ENCODE results near the gene FREM2. TPM values are rescaled to one million over a fixed set of nuclear protein-coding genes. Genes with fewer than 3 reads are reported as not detected.

FREM2 gene

GRCh38 chr13:38922170-38922569 lies 235.3 kb downstream of the FREM2 start:
- H2BK5ac ChIP-seq (ENCODE audit: low read depth, low read length, poor library complexity, severe bottlenecking), result no peak overlapping the region
- no peaks in the 10 kb centered on the region for H3K79me1 ChIP-seq (replicated peaks; ENCODE audit: low read length, poor library complexity, severe bottlenecking)
- no peak overlapping the region for H3K23ac ChIP-seq (ENCODE audit: low read length in 2 of 2)
- H3K9ac ChIP-seq (ENCODE audit: low read length), result no peak overlapping the region
- H3K18ac ChIP-seq (ENCODE audit: low read depth in 1 of 2, low read length in 2 of 2), result no peak overlapping the region
- no peak overlapping the region for H3K14ac ChIP-seq (ENCODE audit: low read length in 2 of 2)
- no peak overlapping the region for H3K27ac ChIP-seq (ENCODE audit: low read length, poor library complexity, severe bottlenecking)
- peaks cover 4% of the 10 kb centered on the region for H3K9me3 ChIP-seq (ENCODE audit: control insufficient read depth, low read length)
- H2BK120ac ChIP-seq (ENCODE audit: low read depth, low read length), result no peak overlapping the region
- no peak overlapping the region for H4K8ac ChIP-seq (ENCODE audit: low read length)
- no peak overlapping the region for H4K91ac ChIP-seq (ENCODE audit: low read length)
- H3K36me3 ChIP-seq (ENCODE audit: control insufficient read depth in 1 of 2, insufficient read depth in 2 of 2, low read depth in 1 of 2, low read length in 2 of 2), result no peaks in the 10 kb centered on the region
- DNase-seq, result no peak
- WGBS, result 100% methylated on average over 1 of the region's 1 CpG
- no peak overlapping the region for H2BK15ac ChIP-seq (ENCODE audit: low read depth, poor library complexity, severe bottlenecking)
- no peak overlapping the region for H3K4ac ChIP-seq (ENCODE audit: low read depth in 1 of 2, low read length in 2 of 2)
- no peak overlapping the region for H2AFZ ChIP-seq (ENCODE audit: low read depth, low read length)
- no peak overlapping the region for H3K4me3 ChIP-seq (ENCODE audit: insufficient read depth in 1 of 2, low read depth in 1 of 2, low read length in 2 of 2)
- no peak overlapping the region for H3K4me2 ChIP-seq (ENCODE audit: low read length, poor library complexity, severe bottlenecking)
- H3K27me3 ChIP-seq (ENCODE audit: control insufficient read depth in 1 of 2, insufficient read depth in 1 of 2, low read length in 2 of 2), result no peaks in the 10 kb centered on the region
- no peak overlapping the region for H2AK5ac ChIP-seq (ENCODE audit: low read length, severe bottlenecking)
- no peak overlapping the region for H2BK12ac ChIP-seq (ENCODE audit: low read length in 2 of 2)
- H3K4me1 ChIP-seq (ENCODE audit: control insufficient read depth, insufficient read depth, low read depth, low read length), result no peaks in the 10 kb centered on the region

- no peak overlapping the region for H3K9ac ChIP-seq (ENCODE audit: low read length)
- H3K9me3 ChIP-seq (ENCODE audit: control insufficient read depth, low read length), result no peaks in the 10 kb centered on the region
- H3K27me3 ChIP-seq (ENCODE audit: control insufficient read depth in 1 of 2, insufficient read depth in 1 of 2, low read length in 2 of 2), result no peaks in the 10 kb centered on the region
- no peak overlapping the region for H3K23ac ChIP-seq (ENCODE audit: low read length in 2 of 2)
- H3K4me2 ChIP-seq (ENCODE audit: low read length, poor library complexity, severe bottlenecking), result no peak overlapping the region
- no peaks in the 10 kb centered on the region for H3K79me1 ChIP-seq (replicated peaks; ENCODE audit: low read length, poor library complexity, severe bottlenecking)
- H2BK5ac ChIP-seq (ENCODE audit: low read depth, low read length, poor library complexity, severe bottlenecking), result no peak overlapping the region
- no peak overlapping the region for H2AFZ ChIP-seq (ENCODE audit: low read depth, low read length)
- no peak overlapping the region for H3K27ac ChIP-seq (ENCODE audit: low read length, poor library complexity, severe bottlenecking)
- no peak overlapping the region for H4K8ac ChIP-seq (ENCODE audit: low read length)
- DNase-seq, result no peak
- no peak overlapping the region for H2BK15ac ChIP-seq (ENCODE audit: low read depth, poor library complexity, severe bottlenecking)
- H3K18ac ChIP-seq (ENCODE audit: low read depth in 1 of 2, low read length in 2 of 2), result no peak overlapping the region
- no peaks in the 10 kb centered on the region for H3K4me1 ChIP-seq (ENCODE audit: control insufficient read depth, insufficient read depth, low read depth, low read length)
- H3K14ac ChIP-seq (ENCODE audit: low read length in 2 of 2), result no peak overlapping the region
- H3K4ac ChIP-seq (ENCODE audit: low read depth in 1 of 2, low read length in 2 of 2), result no peak overlapping the region
- H3K4me3 ChIP-seq (ENCODE audit: insufficient read depth in 1 of 2, low read depth in 1 of 2, low read length in 2 of 2), result no peak overlapping the region
- H2BK12ac ChIP-seq (ENCODE audit: low read length in 2 of 2), result no peak overlapping the region
- no peak overlapping the region for H2AK5ac ChIP-seq (ENCODE audit: low read length, severe bottlenecking)
- H2BK120ac ChIP-seq (ENCODE audit: low read depth, low read length), result no peak overlapping the region
- H4K91ac ChIP-seq (ENCODE audit: low read length), result no peak overlapping the region
- H3K36me3 ChIP-seq (ENCODE audit: control insufficient read depth in 1 of 2, insufficient read depth in 2 of 2, low read depth in 1 of 2, low read length in 2 of 2), result no peaks in the 10 kb centered on the region
Observed at GRCh38 chr13:38933786-38934185, 246.9 kb downstream of the FREM2 start.

Small RNA genes within 50 kb of the gene (small RNA-seq; reads per million reads assigned to genes)
- gene PLA2G12AP2 (ENCODE audit: low read depth) (not detected), gene RNU6-56P (ENCODE audit: low read depth) (not detected)
